DMS79 (cell line): ENCODE data around the gene OAF.

Experiments used
- DNase-seq: peaks from one replicate; lab custom pipeline; 2025; lab: John Stamatoyannopoulos, UW

Gene OAF

GRCh38 chr11:120183701-120184141 is 27.1 kb upstream of the OAF start:
- no peak for DNase-seq

GRCh38 chr11:120184371-120184945 is 26.4 kb upstream of the OAF start:
- DNase-seq: no peak

- DNase-seq: no peak
These were observed 25.7 kb upstream of the OAF start for GRCh38 chr11:120184946-120185705.

GRCh38 chr11:120185706-120186455 is 25.0 kb upstream of the OAF start:
- no peak for DNase-seq

- no peak for DNase-seq
These were observed 24.4 kb upstream of the OAF start for GRCh38 chr11:120186456-120186773.

- DNase-seq: no peak
These were observed 23.8 kb upstream of the OAF start for GRCh38 chr11:120186774-120187591.

GRCh38 chr11:120188371-120188770 is 22.5 kb upstream of the OAF start:
- no peak for DNase-seq

GRCh38 chr11:120188811-120189455 is 21.9 kb upstream of the OAF start:
- DNase-seq: no peak

GRCh38 chr11:120191058-120191457 is 19.8 kb upstream of the OAF start:
- DNase-seq: no peak

GRCh38 chr11:120192831-120193625 is 17.8 kb upstream of the OAF start:
- peak; percentile 32 for DNase-seq

- no peak for DNase-seq
These were observed 16.7 kb upstream of the OAF start for GRCh38 chr11:120194166-120194565.

- DNase-seq: no peak
These were observed 15.1 kb upstream of the OAF start for GRCh38 chr11:120195601-120196320.

- no peak for DNase-seq
These were observed 14.0 kb upstream of the OAF start for GRCh38 chr11:120196826-120197225.

GRCh38 chr11:120197251-120197891 is 13.5 kb upstream of the OAF start:
- DNase-seq: no peak

GRCh38 chr11:120197977-120198376 is 12.9 kb upstream of the OAF start:
- DNase-seq: no peak

- no peak for DNase-seq
These were observed 12.4 kb upstream of the OAF start for GRCh38 chr11:120198403-120198786.

- no peak for DNase-seq
These were observed 11.9 kb upstream of the OAF start for GRCh38 chr11:120198787-120199469.

GRCh38 chr11:120199613-120200012 is 11.2 kb upstream of the OAF start:
- DNase-seq: no peak

GRCh38 chr11:120200677-120201076 is 10.2 kb upstream of the OAF start:
- no peak for DNase-seq
